Endothelial cell of umbilical vein (primary cell): ENCODE results near the gene MYCL. TPM values are rescaled to one million over a fixed set of nuclear protein-coding genes. Genes with fewer than 3 reads are reported as not detected.

ENCODE experiments used
- BruUV-seq: library from RNA; stranded (reverse); fragments of 400-500 nt; replicated peaks from 2 replicates; lab custom pipeline; 2021; lab: Mats Ljungman, UMichigan
- CTCF ChIA-PET: fragments of 300-600, 350-600 bp; sonication (Branson Sonifier 250); formaldehyde crosslinking; loops from one replicate; lab custom pipeline; 2021; ENCODE audit warnings: antibody characterized with exemption, inconsistent platforms; lab: Charles Lee
- POLR2A ChIA-PET: fragments of 300-600, 350-600 bp; sonication (Branson Sonifier 250); formaldehyde crosslinking; loops from one replicate; lab custom pipeline; 2021; ENCODE audit warnings: antibody characterized with exemption, inconsistent platforms; lab: Charles Lee
- DNase-seq: peaks from one replicate; pipeline ENCODE4 v3.0.0-alpha.2; 2011; ENCODE audit warnings: low read depth, low spot score
- FAIRE-seq: peaks from 2 replicates; lab custom pipeline; 2011; peaks lifted over from hg19 to GRCh38; lab: Jason Lieb, UNC
- H2AFZ ChIP-seq: 2 replicates; pipeline ENCODE4 v1.6.0; 2012; ENCODE audit warnings: low read depth, low read length, control low read depth, inconsistent platforms
- H3K27ac ChIP-seq: 2 replicates; pipeline ENCODE4 v1.5.1; 2011; ENCODE audit warnings: low read depth, mild to moderate bottlenecking, control low read depth, low read length, moderate library complexity; ENCODE audit not compliant: insufficient read depth
- H3K27me3 ChIP-seq, 2 experiments: 2 replicates each; pipeline versions ENCODE4 v1.6.0 to v1.6.1; 2011; ENCODE audit warnings: low read length in 2 of 2, mixed read lengths in 1 of 2; ENCODE audit not compliant: control insufficient read depth in 2 of 2, insufficient read depth in 2 of 2
- H3K36me3 ChIP-seq, 2 experiments: 2 replicates in 1 of 2; 3 replicates in 1 of 2; pipeline ENCODE4 v1.5.1; 2011; ENCODE audit warnings: low read length in 2 of 2, mild to moderate bottlenecking in 1 of 2, moderate library complexity in 1 of 2; ENCODE audit not compliant: control insufficient read depth in 2 of 2, insufficient read depth in 2 of 2; ENCODE audit errors: extremely low read depth in 1 of 2
- H3K4me1 ChIP-seq: 3 replicates; pipeline ENCODE4 v1.5.1; 2011; ENCODE audit warnings: mild to moderate bottlenecking, low read length; ENCODE audit not compliant: control insufficient read depth, insufficient read depth; ENCODE audit errors: extremely low read depth
- H3K4me2 ChIP-seq: 2 replicates; pipeline ENCODE4 v1.6.1; 2011; ENCODE audit warnings: low read length, control low read depth, mixed read lengths; ENCODE audit not compliant: insufficient read depth
- H3K4me3 ChIP-seq, 3 experiments: fragments of 200-600 bp in 1 of 3; sonication (generic), shearing (Covaris generic) in 1 of 3; replicated peaks in 1 of 3; 2 replicates each; pipeline ENCODE4 v1.5.1; 2011 to 2016; ENCODE audit warnings: control low read depth in 3 of 3, low read length in 3 of 3, mild to moderate bottlenecking in 2 of 3, inconsistent platforms in 1 of 3, low read depth in 1 of 3, moderate library complexity in 1 of 3; ENCODE audit not compliant: insufficient read depth in 1 of 3
- H3K79me2 ChIP-seq: 2 replicates; pipeline ENCODE4 v1.6.0; 2012; ENCODE audit warnings: low read length, inconsistent platforms; ENCODE audit not compliant: control insufficient read depth, insufficient read depth
- H3K9ac ChIP-seq: replicated peaks from 2 replicates; pipeline ENCODE3; 2011; ENCODE audit warnings: low read length, control low read depth; ENCODE audit not compliant: insufficient read depth; ENCODE audit errors: extremely low read depth
- H3K9me1 ChIP-seq: replicated peaks from 3 replicates; pipeline ENCODE4 v1.6.0; 2011; ENCODE audit warnings: mild to moderate bottlenecking, low read length; ENCODE audit not compliant: control insufficient read depth, insufficient read depth; ENCODE audit errors: extremely low read depth
- H3K9me3 ChIP-seq: replicated peaks from 2 replicates; pipeline ENCODE4 v1.5.1; 2012; ENCODE audit warnings: low read length, inconsistent platforms; ENCODE audit not compliant: control insufficient read depth, insufficient read depth
- H4K20me1 ChIP-seq: replicated peaks from 2 replicates; pipeline ENCODE3; 2011; ENCODE audit warnings: mild to moderate bottlenecking, low read length; ENCODE audit not compliant: control insufficient read depth, insufficient read depth; ENCODE audit errors: extremely low read depth
- CTCF ChIP-seq, 2 donors: IDR thresholded peaks; 1 replicate in 1 of 2; 2 replicates in 1 of 2; pipeline ENCODE4 v1.5.1; 2011; ENCODE audit warnings: low read length in 2 of 2, mild to moderate bottlenecking in 2 of 2, moderate library complexity in 2 of 2, control low read depth in 1 of 2, inconsistent platforms in 1 of 2, low read depth in 1 of 2; ENCODE audit not compliant: insufficient read depth in 1 of 2; ENCODE audit errors: extremely low read depth in 1 of 2
- EZH2 ChIP-seq: IDR thresholded peaks from 2 replicates; pipeline ENCODE4 v1.6.1; 2012; ENCODE audit warnings: borderline replicate concordance, low read depth, mild to moderate bottlenecking, moderate library complexity, low read length, inconsistent platforms; ENCODE audit not compliant: severe bottlenecking
- FOS ChIP-seq: IDR thresholded peaks from 2 replicates; pipeline ENCODE4 v1.6.1; 2011; ENCODE audit warnings: mild to moderate bottlenecking, low read length, moderate library complexity, borderline replicate concordance; ENCODE audit not compliant: insufficient read depth
- GATA2 ChIP-seq: IDR thresholded peaks from 2 replicates; pipeline ENCODE4 v1.7.0; 2011; ENCODE audit warnings: low read depth, mild to moderate bottlenecking, moderate library complexity, mixed read lengths, low read length; ENCODE audit not compliant: insufficient read length, insufficient read depth
- JUN ChIP-seq: IDR thresholded peaks from 2 replicates; pipeline ENCODE4 v1.6.1; 2011; ENCODE audit warnings: borderline replicate concordance, low read depth; ENCODE audit not compliant: insufficient read length, insufficient read depth
- MAX ChIP-seq: IDR thresholded peaks from 2 replicates; pipeline ENCODE4 v1.6.1; 2011; ENCODE audit not compliant: insufficient read depth, insufficient read length
- MYC ChIP-seq: IDR thresholded peaks from one replicate; pipeline ENCODE4 v1.6.1; 2011; ENCODE audit warnings: mild to moderate bottlenecking, low read depth, low read length
- POLR2A ChIP-seq: IDR thresholded peaks from 2 replicates; pipeline ENCODE4 v1.6.1; 2012; ENCODE audit warnings: low read depth, mild to moderate bottlenecking, control low read depth, low read length
- POLR2AphosphoS5 ChIP-seq: IDR thresholded peaks from 2 replicates; pipeline ENCODE4 v1.6.1; 2012; ENCODE audit warnings: low read depth, mild to moderate bottlenecking, control low read depth, low read length, moderate library complexity; ENCODE audit not compliant: insufficient read depth
- dilution Hi-C: fragments of 300-500 bp; cut with MboI; formaldehyde crosslinking; loops from one replicate; pipeline ENCODE4 v1.15.0; 2019; ENCODE audit warnings: low sequenced_read_pairs; ENCODE audit not compliant: extremely low pct_ligation_motif_present
- intact Hi-C: fragments of 100-400 bp; cut with micrococcal nuclease; formaldehyde crosslinking; loops from one replicate; pipeline ENCODE4 v1.10.0; 2022
- polyA plus RNA-seq, 4 experiments: library from polyadenylated mRNA; depleted of rRNA in 3 of 4; stranded (reverse) in 3 of 4; unstranded in 1 of 4; fragments of >200 nt; gene quantifications; 2 replicates each; pipeline versions ENCODE4 v1.2.1 to v1.2.3, GENCODE V29; 2011 to 2012; ENCODE audit warnings: missing spikeins in 1 of 4
- total RNA-seq: library from RNA; stranded (reverse); gene quantifications from 2 replicates; pipeline ENCODE4 v1.2.3, GENCODE V29; 2021

MYCL gene
- total and polyA plus RNA-seq, 2 donors (not counting 3 experiments of a cell fraction or from before 2014, with no cell fraction given): 1.3 to 2.1 TPM

GRCh38 chr1:39928809-39929587, 27.3 kb upstream of the MYCL start:
- Histone ChIP-seq H3K27me3 (no peaks in the 10 kb centered on the region), H3K9me1 (no peaks in the 10 kb centered on the region), H3K9me3 (no peaks in the 10 kb centered on the region), H2AFZ (no peak overlapping the region), H3K36me3 (no peaks in the 10 kb centered on the region), H3K9ac (no peak overlapping the region), H3K4me1 (no peaks in the 10 kb centered on the region), H3K27ac (no peak overlapping the region), H3K79me2 (no peaks in the 10 kb centered on the region), H4K20me1 (no peaks in the 10 kb centered on the region), H3K4me2 (no peak overlapping the region), H3K4me3 (no peak overlapping the region)
- FAIRE-seq: no peak
- POLR2A ChIA-PET: no interaction called here
- CTCF ChIA-PET: interaction anchor here (1.0 to 1.7 kb wide), 2 partner anchors 10 kb away, joined by 3 to 7 read pairs; no protein-coding TSS in a partner anchor
- dilution Hi-C loops: no loop called here
- TF ChIP-seq MYC (no peak), MAX (no peak), GATA2 (no peak)
- intact Hi-C loops: no loop called here
- DNase-seq: no peak
- no TSS peak for BruUV-seq

GRCh38 chr1:39927538-39927937, 25.8 kb upstream of the MYCL start:
- H3K4me1 ChIP-seq: no peaks in the 10 kb centered on the region
- FAIRE-seq (no peak), DNase-seq (no peak)
- H3K36me3 ChIP-seq: no peaks in the 10 kb centered on the region
- H4K20me1 ChIP-seq: no peaks in the 10 kb centered on the region
- no peak overlapping the region for H3K27ac ChIP-seq
- dilution Hi-C loops: no loop called here
- TF ChIP-seq EZH2: no peak
- no peak for TF ChIP-seq GATA2
- TF ChIP-seq CTCF (IDR thresholded peaks at IDR 0.05; ENCODE audit: extremely low read depth in 1 of 2, insufficient read depth in 1 of 2, low read depth in 1 of 2, low read length in 2 of 2): no peak
- TF ChIP-seq MAX: no peak
- TF ChIP-seq FOS: no peak
- no peak for TF ChIP-seq POLR2AphosphoS5
- no peak for TF ChIP-seq POLR2A
- no peak for TF ChIP-seq MYC
- TF ChIP-seq JUN: no peak
- no peak overlapping the region for H3K4me3 ChIP-seq
- no peaks in the 10 kb centered on the region for H3K9me3 ChIP-seq
- H3K9me1 ChIP-seq: no peaks in the 10 kb centered on the region
- ChIA-PET CTCF (interaction anchor here (1.0 to 3.1 kb wide), 3 partner anchors 20 to 105 kb away, joined by 3 to 14 read pairs (median 5); no protein-coding TSS in a partner anchor), POLR2A (no interaction called here)
- H2AFZ ChIP-seq: no peak overlapping the region
- no peak overlapping the region for H3K4me2 ChIP-seq
- H3K27me3 ChIP-seq: no peaks in the 10 kb centered on the region
- no peak overlapping the region for H3K9ac ChIP-seq
- BruUV-seq: no TSS peak
- intact Hi-C loops: no loop called here
- H3K79me2 ChIP-seq: no peaks in the 10 kb centered on the region
